HG03354 (cell line): ENCODE results near the gene NDST1.

Source experiments
- ATAC-seq: cut with Tn5 transposase; IDR thresholded peaks from one replicate; pipeline ENCODE4 v1.9.1; 2021; ENCODE audit warnings: mild to moderate bottlenecking; ENCODE audit not compliant: unreplicated experiment, poor library complexity, severe bottlenecking

The NDST1 gene

DNA sequence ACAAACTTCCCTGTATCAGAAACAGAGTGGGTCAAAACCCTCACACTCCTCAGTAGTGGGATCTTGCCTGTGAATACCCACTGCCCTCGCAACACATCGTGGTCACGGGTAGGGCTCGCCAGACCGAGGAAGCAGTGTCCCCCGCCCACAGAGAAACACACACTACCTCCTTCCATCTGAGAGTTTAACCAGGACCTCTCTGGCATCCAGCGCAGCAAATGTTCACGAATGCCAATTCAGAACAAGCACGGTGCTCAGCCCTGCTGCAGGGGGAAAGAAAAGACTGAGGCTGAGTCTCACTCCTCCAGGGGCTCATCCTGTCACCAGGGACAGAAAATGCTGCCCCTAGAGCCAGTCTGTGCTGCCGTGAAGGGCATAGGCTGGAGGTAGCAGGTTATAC lies 90.1 kb downstream of the NDST1 start:
- no peak for ATAC-seq

DNA sequence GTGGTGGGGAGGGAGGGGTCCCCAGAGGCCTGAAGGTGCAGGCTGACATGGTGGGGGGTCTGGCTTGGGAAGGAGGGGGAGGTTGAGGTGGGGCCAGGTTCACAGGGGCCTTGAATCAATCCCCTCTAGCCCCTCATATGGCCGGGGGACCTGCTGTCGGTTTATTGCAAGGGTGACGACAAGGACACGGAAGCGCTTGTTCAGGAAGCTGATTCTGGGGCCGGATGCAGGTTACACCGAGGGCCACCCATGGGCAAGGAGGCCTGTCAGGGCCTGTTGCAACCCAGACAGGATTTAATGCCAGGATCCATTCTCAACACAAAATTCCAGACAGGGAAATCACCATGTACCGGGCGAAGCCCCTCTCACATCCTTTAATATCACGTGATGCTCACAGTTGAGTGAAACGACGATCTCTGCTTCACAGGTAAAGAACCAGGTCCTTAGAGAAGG lies 90.9 kb downstream of the NDST1 start:
- ATAC-seq = no peak

DNA sequence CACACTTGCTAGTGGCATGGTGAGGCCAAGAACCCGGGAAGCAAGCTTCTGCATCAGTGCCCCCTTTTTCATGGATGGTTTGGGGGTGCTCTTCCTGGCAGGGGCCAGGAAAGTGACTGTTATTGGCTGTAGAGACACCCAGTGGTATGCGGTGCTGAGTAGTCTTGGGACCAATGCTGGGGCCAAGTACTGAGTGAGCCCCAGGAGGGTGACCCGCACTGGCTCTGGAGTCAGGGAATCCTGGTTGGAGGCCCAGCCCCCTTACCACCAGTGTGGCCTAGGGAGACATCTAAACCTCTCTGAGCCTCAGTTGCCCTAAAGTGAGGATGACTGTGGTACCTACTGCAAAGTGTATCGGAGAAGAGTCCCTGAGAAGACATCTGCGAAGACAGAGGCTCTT lies 91.3 kb downstream of the NDST1 start:
- no peak for ATAC-seq

DNA sequence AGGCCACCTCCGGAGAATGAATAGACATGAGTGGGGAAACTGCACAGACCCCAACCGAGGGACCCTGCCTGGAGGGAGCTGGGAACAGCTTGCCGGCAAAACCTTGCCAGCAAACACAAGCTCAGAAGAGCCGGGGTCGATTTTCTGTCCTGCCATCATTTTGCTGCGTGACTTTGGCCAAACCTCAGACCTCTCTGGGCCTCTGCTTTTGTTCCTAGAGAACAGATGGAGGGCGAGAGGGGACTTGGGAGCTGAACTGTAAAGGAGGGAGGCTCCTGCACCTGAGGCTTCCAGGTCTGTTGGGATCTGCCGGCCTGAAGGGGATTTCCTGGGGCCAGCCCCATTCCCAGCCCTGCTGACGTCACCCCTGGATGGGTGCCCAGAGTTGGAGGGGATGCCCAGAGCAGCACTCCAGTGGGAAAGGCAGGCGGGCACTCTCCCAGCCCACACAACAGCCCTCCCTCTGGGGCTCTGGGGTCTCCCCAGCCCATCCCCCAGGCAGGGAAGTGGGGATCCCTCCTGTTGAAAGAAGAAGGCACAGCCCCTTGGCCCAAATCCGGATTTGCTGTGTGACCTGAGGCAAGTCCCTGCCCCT lies 92.1 kb downstream of the NDST1 start:
- ATAC-seq = no peak

DNA sequence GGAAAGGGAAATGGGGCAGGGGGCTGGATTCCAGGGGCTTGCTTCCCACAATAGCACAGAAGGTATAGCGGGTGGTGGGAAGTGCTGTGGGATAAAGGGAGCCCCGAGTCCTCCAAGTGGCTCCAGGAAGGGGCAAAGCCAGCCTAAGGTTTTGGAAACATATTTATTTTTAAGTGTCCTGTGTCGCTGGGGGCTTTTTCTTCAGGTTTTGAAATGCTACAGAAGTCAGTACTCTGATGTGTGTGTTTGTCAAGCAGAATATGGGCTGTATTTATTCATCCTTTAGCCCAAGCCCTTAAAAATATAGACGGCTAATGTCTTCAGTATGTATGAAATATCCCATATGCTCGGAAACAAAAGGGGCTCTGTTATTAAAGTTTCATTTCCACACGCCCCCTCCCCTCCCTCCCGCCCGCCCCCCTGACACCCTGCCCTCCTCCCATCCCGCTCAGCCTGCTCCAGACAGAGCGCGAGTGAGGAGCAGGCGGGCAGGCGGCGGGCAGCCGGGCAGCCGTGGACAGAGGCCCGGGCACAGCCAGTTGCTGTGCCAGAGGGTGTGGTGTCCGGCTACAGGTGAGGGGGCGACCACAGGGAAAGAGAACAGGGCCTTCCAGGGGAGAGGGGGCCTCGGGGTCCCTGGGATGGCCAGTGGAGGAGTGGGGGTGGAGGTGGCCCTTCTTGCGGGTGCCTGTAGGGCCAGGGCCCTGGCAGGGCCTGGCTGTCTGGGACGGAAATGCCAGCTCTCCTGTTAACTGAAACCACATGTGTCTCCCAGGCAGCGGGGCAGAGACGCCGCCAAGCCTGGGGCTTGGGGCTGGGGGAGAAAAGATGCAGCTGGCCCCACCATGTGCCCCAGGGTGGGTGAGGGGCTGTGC lies 92.9 kb downstream of the NDST1 start:
- ATAC-seq = no peak

DNA sequence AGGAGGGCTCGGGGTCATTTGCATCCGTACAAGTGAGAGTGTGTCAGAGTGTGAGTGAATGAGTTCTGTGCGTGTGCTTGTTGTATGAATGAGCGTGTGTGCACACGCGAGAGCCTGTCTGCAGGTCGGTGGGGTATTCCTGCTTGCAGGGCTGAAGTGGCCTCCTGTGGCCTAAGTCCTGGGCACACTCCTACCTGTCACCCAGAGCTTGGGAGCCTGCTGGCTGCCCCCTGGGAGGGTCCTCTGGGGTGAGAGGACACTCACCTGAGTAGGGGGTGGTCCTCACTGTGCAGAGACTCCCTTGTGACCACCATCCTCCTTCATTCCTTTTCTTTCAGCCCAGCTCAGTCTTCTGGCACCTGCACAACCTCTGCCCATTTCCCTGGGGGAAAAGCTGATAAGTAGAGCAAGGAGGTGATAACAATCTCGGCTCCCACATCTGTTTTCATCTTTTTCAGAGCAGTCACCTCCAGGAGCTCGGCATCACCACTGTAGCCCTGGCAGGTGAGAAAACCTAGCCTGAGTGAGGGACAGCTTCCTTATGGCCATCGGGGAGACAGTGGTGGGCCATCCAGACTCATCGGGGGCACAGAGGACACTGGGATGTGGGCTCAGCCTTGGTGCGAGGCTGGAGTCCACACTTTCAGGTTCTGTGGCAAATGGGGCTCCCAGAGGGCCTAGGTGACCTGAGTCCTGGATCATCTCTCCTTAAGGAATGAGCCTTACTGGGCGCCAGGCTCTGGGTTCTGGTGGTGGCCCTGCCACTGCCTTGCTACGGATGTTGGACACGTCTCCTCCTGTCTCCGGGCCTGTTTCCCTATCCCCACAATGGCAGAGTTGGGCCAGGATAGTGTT lies 93.8 kb downstream of the NDST1 start:
- no peak for ATAC-seq

DNA sequence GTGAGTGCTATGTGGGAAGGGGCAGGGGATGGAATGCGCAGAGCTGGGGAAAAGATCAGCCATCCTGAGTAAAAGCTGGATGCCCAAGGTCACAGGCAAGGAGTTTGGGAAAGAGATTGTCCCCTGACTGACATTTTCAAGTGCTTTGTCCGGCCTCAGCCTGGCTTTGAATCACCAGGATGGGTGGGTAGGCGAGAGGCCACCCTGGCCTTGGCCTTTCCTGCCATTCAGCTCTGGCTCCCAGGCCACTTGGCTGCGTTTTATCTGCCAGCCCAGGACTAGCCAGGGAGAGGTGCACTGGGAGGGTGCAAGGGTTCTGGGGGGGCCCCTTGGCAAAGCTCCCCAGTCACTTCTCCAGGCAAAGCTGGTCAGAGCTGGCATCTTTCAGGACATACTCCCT lies 95.1 kb downstream of the NDST1 start:
- ATAC-seq = no peak

DNA sequence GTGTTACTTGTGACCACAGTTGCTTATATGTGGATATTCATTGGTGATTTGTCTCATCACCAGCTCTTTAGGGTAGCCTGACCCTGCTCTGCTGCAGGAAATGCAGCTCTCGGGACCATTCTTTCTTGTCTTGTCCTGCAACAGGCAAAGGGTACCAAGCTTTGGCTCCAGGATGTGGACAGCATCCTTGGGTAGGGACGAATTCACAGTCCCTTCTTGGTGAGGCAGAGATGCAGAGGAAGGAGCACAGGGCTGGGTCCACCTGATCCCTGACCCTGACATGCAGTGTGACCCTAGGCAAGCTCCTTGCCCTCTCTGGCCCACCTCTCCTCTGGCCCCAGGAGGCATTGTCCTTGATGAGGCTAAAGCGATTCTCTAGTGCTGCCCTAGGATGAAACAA lies 95.6 kb downstream of the NDST1 start:
- ATAC-seq = no peak

DNA sequence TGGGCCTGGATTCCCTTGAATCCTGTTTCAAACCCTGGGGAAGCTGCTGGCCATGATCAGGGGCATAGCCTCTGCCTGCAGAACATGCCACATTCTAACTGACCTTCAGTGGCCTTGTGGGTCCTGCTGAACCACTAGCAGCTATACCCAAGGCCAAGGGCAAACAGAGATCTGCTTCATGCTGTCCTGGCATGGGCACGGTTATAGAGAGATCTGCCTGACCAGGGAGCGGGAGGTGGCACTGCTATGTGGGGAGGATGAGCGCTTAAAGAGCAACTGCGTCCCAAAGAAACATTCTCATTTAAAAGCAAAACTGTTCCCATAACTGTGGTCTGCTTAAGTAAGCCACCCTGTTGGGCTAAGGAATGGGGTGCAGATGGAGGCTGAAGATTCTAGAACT lies 96.1 kb downstream of the NDST1 start:
- ATAC-seq = no peak

DNA sequence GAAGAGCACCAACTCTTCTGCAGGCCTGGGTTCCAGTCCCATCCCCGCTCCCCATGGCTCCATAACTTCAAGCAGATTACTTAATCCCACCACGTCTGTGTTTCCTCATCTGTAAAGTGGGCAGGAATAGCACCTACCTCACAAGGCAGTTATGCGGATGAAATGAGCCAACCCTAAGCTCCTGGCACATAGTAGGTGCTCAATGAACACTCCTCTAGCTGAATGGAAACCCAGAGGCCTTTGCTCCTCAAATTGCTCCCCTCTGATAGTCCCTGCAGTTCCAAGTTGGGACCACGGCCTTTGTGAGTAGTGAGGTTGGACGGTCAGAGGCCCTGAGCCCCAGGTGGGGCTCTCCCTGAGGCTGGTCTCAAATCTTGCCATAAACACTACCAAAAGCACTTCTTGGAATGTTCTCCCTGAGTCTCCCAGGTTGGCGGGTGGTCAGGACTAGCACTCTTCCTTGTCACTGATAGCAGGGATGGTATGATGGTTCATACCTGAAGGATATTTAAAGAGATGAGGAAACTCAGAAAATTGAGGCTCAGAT lies 97.0 kb downstream of the NDST1 start:
- ATAC-seq = no peak

DNA sequence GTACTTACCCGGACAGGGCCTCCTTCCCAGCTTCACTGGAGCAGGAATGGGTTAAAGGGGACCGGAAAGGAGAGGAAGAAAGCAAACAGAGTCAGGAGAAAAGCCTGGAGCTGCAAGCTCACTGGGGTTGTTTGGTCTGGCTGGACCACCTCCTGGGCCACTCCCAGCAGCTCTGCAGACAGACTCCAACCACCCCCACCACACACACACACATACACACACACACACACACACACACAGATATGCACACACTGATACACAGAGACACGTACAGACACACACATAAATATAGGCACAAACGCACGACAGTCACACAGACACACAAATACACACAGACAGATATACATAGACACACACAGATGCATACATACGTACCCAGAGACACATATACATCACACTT lies 97.6 kb downstream of the NDST1 start:
- ATAC-seq = no peak

DNA sequence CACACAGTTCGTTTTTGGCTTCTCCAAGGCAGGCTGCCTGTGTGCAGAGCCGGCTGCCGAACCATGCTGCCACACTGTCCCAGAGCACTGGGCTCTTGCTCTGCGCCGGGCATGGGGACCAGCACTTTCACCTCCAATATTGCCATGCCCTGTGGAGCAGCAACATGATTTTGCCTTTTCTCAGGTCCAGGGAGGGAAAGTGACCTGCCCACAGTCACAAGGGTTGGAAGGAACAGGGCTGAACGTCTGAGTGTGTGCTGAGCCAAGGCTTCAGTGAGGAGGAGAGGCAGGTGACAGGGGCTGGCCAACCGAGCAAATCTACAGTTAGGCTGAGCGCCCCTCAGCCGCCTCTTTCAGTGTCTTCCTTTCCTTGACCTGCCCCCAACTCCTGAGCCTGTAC lies 98.5 kb downstream of the NDST1 start:
- ATAC-seq = no peak

DNA sequence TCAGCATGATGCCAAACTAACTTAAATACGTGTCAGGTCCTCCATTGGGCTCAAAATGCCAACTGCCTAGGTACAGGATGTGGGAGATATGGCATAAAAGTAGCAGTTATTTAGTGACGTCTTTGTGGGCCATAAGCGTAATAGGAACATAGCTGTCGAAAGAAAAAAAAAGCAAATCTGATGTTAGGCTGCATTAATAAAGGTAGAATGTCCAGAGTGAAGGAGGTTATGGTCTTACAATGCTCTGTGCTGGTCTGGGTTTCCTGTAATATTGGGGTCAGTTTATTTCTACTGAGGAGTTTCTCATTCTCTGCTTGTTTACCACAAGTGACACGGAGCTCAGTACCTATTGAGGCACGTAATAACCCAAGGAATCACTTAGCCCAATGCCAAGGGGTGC lies 99.2 kb downstream of the NDST1 start:
- ATAC-seq = no peak
